GM21825 (cell line): ENCODE measurements around the gene ECPAS.
"Not testable (repeated sequence)": the region's sequence is repeated elsewhere in the genome, so short reads cannot be mapped to it uniquely, and the experiment has no call there.

ENCODE experiments used
- ATAC-seq: cut with Tn5 transposase; IDR thresholded peaks from one replicate; pipeline ENCODE4 v1.9.1; 2021; ENCODE audit warnings: mild to moderate bottlenecking, moderate library complexity; ENCODE audit not compliant: unreplicated experiment

ECPAS gene

GRCh38 chr9:111481885-111482636, 2.1 kb downstream of the ECPAS start:
- no peak for ATAC-seq

DNA sequence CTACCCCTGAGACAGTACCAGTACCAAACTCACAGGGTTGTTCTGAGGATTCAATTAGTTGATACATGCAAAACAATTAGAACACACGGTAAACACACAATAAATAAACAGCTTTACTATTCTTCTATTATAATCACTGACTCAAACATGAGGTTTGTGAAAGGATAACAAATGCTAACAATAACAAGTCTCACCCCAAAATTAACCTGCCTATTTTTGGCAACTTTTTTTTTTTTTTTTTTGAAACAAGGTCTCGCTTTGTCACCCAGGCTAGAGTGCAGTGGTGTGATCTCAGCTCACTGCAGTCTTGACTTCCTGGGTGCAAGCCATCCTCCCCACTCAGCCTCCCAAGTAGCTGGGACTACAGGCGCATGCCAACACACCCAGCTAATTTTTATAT, 6.5 kb downstream of the ECPAS start:
- no peak for ATAC-seq

DNA sequence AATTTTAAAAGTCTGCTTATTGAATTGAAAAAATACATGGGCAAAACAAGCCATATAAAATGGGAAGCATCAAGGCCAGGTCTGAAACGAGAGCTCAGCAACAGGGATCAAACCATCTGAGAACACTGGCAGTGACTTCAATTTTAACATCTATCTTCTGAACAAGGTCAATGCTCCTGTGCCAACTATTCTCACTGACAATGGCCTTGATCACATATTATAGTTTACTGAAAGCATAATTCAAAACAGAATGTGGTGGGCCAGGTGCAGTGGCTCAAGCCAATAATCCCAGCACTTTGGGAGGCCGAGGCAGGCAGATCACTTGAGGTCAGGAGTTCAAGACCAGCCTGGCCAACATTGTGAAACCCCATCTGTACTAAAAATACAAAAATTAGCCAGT, 9.0 kb downstream of the ECPAS start:
- no peak for ATAC-seq

- ATAC-seq = no peak
Measured at GRCh38 chr9:111474385-111474784, 9.8 kb downstream of the ECPAS start.

DNA sequence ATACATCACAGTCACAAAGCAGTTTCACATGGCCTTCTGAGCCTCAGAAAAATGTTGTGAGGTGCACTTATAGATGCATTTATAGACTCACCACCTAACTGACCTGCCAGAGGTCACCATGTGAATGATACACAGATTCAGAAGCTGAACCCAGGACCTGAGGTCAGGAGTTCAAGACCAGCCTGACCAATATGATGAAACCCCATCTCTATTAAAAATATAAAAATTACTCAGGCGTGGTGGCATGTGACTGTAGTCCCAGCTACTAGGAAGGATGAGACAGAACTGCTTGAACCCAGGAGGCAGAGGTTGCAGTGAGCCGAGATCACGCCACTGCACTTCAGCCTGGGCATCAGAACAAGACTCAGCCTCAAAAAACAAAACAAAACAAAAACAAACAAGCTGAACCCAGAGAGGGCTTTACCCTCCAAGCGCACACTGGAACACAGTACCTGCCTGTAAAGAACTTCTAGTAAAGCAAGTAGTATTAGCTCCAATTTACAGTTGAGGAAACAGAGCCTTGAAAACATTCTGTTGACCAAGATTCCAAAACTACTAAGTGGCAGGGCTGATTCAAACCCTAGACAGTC, 16.3 kb downstream of the ECPAS start:
- ATAC-seq = no peak

GRCh38 chr9:111463048-111463447, 21.1 kb downstream of the ECPAS start:
- ATAC-seq = no peak

GRCh38 chr9:111458139-111459009, 25.8 kb downstream of the ECPAS start:
- ATAC-seq = no peak

DNA sequence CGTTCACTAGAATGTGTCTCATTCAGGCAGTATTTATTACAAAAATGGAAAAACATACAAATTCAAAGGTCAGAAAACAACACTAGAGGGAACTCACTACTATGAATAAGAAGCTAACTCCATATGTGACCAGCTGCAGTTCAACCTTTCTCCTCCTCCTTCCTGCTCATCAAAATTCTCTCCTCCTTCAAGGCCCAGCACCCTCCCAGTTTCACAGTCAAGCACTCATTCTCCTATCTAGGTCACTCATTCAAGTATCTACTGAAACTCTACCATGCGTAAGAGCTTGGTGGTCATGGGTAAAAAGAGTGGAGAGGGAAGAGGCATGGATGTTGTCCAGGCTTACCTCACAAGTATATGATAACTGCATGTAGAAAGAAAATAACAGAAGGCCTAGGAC, 27.7 kb downstream of the ECPAS start:
- no peak for ATAC-seq

DNA sequence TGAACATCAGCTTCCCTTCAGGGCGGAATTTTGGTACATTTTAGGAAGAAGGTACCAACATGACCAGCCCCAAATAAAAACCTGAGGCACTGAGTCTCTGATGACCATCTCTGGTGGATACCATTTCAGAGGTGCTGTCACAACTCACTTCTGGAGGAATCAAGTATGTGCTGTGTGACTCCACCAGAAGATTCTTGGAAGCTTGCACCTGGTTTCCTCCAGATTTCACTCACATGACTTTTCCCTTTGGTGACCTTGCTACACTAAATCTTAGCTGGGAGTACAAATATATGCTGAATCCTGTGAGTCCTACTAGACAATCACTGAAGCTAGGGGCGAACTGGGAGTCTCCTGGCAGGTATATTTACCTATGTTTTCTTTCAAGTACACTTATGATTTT, 28.5 kb downstream of the ECPAS start:
- no peak for ATAC-seq

DNA sequence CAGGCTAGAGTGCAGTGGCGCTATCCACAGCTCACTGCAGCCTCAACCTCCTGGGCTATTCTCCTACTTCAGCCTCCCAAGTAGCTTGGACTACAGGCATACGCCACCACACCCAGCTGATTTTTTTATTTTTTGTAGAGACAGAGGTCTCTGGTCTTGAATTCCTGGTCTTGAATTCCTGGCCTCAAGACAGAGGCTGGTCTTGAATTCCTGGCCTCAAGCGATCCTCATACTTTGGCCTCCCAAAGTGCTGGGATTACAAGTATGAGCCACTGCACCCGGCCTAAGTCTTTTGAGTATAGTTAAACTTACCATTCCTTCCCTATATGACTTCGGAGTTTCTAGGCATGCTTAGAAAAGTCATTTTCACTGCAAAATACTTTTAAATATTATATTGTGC, 29.4 kb downstream of the ECPAS start:
- ATAC-seq = no peak

DNA sequence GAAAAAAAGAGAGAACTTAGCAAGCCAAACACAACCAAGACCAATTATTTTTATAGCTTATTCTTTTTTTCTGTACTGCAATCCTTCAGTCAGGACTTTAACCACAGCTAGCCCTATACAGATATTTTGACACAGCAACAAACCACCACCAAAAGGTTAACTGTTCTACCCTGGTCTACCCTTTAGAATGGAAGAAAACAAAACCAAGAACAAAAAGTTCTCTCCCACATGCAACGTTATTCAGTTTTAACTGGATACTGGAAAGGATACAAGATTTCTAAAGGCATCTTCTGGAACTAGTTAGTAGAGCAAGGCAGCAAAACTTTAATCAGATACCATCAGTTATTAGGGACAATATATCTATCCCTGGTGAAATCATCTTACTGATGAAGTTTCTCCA, 32.6 kb downstream of the ECPAS start:
- no peak for ATAC-seq

DNA sequence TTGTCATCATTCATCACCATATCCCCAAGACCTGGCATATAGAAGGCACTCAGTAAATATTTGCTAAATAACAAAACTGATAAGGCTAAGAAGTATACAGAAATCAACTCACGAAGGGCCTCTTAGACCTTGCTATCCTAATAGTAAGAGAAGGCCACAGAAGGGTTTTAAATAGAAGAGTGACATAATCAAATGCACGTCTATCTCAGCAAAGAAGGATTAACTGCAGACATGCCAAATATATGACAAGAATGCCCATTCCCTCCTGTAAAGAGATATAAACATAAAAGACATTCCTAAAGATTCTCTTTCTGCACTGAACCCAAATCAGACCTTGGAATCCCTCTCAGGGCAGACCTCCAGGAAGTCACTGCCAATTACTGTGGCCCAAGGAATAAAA, 34.1 kb downstream of the ECPAS start:
- ATAC-seq = no peak

- ATAC-seq = no peak
Measured at GRCh38 chr9:111449705-111450104, 34.5 kb downstream of the ECPAS start.

DNA sequence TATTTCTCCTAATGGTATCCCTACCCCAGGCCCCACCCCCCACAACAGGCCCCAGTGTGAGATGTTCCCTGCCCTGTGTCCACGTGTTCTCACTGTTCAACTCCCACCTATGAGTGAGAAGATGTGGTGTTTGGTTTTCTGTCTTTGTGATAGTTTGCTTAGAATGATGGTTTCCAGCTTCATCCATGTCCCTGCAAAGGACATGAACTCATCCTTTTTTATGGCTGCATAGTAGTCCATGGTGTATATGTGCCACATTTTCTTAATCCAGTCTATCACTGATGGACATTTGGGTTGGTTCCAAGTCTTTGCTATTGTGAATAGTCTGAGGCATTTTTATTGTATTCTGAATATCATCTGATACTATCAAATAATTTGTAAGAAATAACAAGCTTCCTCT, 38.4 kb downstream of the ECPAS start:
- ATAC-seq = not testable (repeated sequence)

DNA sequence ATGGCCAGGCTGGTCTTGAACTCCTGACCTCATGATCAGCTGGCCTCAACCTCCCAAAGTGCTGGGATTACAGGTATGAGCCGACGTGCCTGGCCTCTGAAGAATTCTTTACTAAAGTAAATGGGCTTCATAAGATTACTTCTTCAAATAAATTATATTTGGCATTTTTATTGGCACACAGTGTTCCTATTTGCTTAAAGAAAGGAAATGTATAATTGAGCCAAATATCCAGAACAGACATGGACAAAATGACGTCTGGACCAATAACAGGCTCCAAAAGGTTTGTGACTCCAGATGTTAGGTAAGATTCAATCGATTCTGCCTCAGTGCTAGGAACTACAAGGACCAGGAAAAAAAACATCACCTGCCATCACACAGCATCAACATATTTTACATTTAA, 40.7 kb downstream of the ECPAS start:
- ATAC-seq = no peak

GRCh38 chr9:111442360-111443027, 41.7 kb downstream of the ECPAS start:
- no peak for ATAC-seq

DNA sequence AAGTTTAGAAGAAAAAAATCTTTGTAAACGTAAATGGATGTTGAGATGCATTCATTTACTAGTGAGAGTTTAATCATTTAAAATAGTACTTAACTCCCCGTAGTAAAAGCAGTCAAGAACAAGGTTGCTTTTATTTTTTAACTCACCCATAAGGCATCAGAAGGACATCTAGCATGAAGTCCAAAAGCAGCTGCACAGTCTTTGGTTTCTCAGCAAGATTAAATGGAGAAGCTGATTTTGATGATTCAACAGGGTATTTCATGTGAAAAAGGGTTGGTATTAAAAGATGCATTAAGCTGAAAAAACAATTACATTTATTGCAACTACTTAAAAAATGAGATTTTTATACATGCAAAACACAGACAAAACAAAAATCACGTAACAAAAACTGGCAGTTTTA, 44.0 kb downstream of the ECPAS start:
- ATAC-seq = no peak

- ATAC-seq = no peak
Measured at GRCh38 chr9:111438541-111439235, 45.5 kb downstream of the ECPAS start.

DNA sequence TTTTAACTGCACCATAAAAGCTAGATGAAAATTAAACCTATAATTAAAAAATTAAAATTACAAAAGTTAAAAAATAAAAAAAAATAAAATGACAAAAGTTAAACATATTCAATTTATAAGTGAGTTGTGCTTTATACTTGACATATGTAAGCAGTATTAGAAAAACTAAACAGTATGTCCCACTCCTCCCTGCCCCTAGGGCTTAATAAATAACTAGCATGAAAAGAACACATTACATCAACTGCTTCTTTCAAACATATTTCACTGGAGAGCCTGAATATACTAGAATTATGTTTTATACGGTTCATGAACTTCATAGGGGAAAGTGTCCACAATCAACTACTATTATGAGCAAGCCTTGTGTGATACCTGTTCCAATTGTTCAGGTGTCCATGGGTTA, 47.6 kb downstream of the ECPAS start:
- ATAC-seq = no peak

- ATAC-seq = no peak
Measured at GRCh38 chr9:111433082-111433481, 51.1 kb downstream of the ECPAS start.

GRCh38 chr9:111431684-111432083, 52.5 kb downstream of the ECPAS start:
- no peak for ATAC-seq
